GM19025 (cell line): Measurements from ENCODE around the gene VPS35L.

ENCODE experiments used
- ATAC-seq: cut with Tn5 transposase; IDR thresholded peaks from one replicate; pipeline ENCODE4 v1.9.1; 2021; ENCODE audit warnings: mild to moderate bottlenecking, low read depth, moderate library complexity; ENCODE audit not compliant: unreplicated experiment

The VPS35L gene

GRCh38 chr16:19555186-19555937, at the start of gene VPS35L:
VPS35L (plus strand) TSS chr16:19555703; CDS start chr16:19555730, 27 bp downstream.
- ATAC-seq: peak; percentile 96

GRCh38 chr16:19506965-19507364, 48.5 kb upstream of the VPS35L start:
- ATAC-seq: no peak

GRCh38 chr16:19507867-19508266, 47.6 kb upstream of the VPS35L start:
- ATAC-seq: no peak

- no peak for ATAC-seq
Measured at GRCh38 chr16:19512297-19512696, 43.2 kb upstream of the VPS35L start.

GRCh38 chr16:19513377-19514053, 42.0 kb upstream of the VPS35L start:
- no peak for ATAC-seq

- ATAC-seq: no peak
Measured at GRCh38 chr16:19515757-19516156, 39.7 kb upstream of the VPS35L start.

GRCh38 chr16:19517424-19518089, 37.9 kb upstream of the VPS35L start:
- no peak for ATAC-seq

GRCh38 chr16:19518388-19518787, 37.1 kb upstream of the VPS35L start:
- ATAC-seq: no peak

- no peak for ATAC-seq
Measured at GRCh38 chr16:19520861-19521331, 34.6 kb upstream of the VPS35L start.

GRCh38 chr16:19521471-19522396, 33.8 kb upstream of the VPS35L start, which contains the start of gene GDE1:
GDE1 (minus strand) TSS chr16:19522098; CDS start chr16:19521964, 134 bp downstream.
- peak; percentile 78 for ATAC-seq

GRCh38 chr16:19522397-19522732, 33.1 kb upstream of the VPS35L start:
- no peak for ATAC-seq

- no peak for ATAC-seq
Measured at GRCh38 chr16:19522760-19523159, 32.7 kb upstream of the VPS35L start.

- ATAC-seq: no peak
Measured at GRCh38 chr16:19523184-19523558, 32.3 kb upstream of the VPS35L start.

- ATAC-seq: peak; percentile 61
Measured at GRCh38 chr16:19523559-19524355, 31.7 kb upstream of the VPS35L start, which contains the start of gene CCP110. CCP110 (plus strand) TSS chr16:19523942; CDS start chr16:19527882, 3,940 bp downstream.

- no peak for ATAC-seq
Measured at GRCh38 chr16:19524356-19524615, 31.2 kb upstream of the VPS35L start.

GRCh38 chr16:19524616-19525384, 30.7 kb upstream of the VPS35L start:
- ATAC-seq: no peak

- no peak for ATAC-seq
Measured at GRCh38 chr16:19525385-19525723, 30.1 kb upstream of the VPS35L start.

- ATAC-seq: no peak
Measured at GRCh38 chr16:19527161-19527560, 28.3 kb upstream of the VPS35L start.

- no peak for ATAC-seq
Measured at GRCh38 chr16:19528666-19529065, 26.8 kb upstream of the VPS35L start.
